ENCODE measurements around the gene EVPL.

The EVPL gene

GRCh38 chr17:76036497-76037261 is 9.6 kb upstream of the EVPL start:
- H3K27ac ChIP-seq, result peak overlapping the region; percentile 14
- no peak for TF ChIP-seq CTCF (conservative IDR thresholded peaks at IDR 0.05; ENCODE audit: low read depth)
- ChIA-PET POLR2A (ENCODE audit: low non-redundant PET) (no interaction called here), CTCF (interaction anchor here (1.8 kb wide), 1 partner anchor 22 kb away, joined by 9 read pairs; no protein-coding TSS in a partner anchor)
- DNase-seq (ENCODE audit: low spot score), result no peak

GRCh38 chr17:76034428-76035350 is 7.6 kb upstream of the EVPL start:
- H3K27ac ChIP-seq, result no peak overlapping the region
- TF ChIP-seq CTCF (conservative IDR thresholded peaks at IDR 0.05; ENCODE audit: low read depth), result no peak
- DNase-seq (ENCODE audit: low spot score), result no peak
- ChIA-PET CTCF (interaction anchor here (0.6 to 0.7 kb wide), 2 partner anchors 20 to 63 kb away, joined by 3 to 5 read pairs; no protein-coding TSS in a partner anchor), POLR2A (ENCODE audit: low non-redundant PET) (no interaction called here)

- ChIA-PET POLR2A (ENCODE audit: low non-redundant PET) (no interaction called here), CTCF (no interaction called here)
- DNase-seq (ENCODE audit: low spot score), result no peak
- no peak overlapping the region for H3K27ac ChIP-seq
- TF ChIP-seq CTCF (conservative IDR thresholded peaks at IDR 0.05; ENCODE audit: low read depth), result no peak
These were observed 6.0 kb upstream of the EVPL start for GRCh38 chr17:76033139-76033538.

GRCh38 chr17:76032780-76033108 is 5.6 kb upstream of the EVPL start:
- no peak overlapping the region for H3K27ac ChIP-seq
- DNase-seq (ENCODE audit: low spot score), result no peak
- ChIA-PET POLR2A (ENCODE audit: low non-redundant PET) (no interaction called here), CTCF (no interaction called here)
- TF ChIP-seq CTCF (conservative IDR thresholded peaks at IDR 0.05; ENCODE audit: low read depth), result no peak

- ChIA-PET POLR2A (ENCODE audit: low non-redundant PET) (no interaction called here), CTCF (interaction anchor here (0.6 kb wide), 2 partner anchors 89 to 172 kb away, joined by 3 to 4 read pairs; no protein-coding TSS in a partner anchor)
- no peak overlapping the region for H3K27ac ChIP-seq
- TF ChIP-seq CTCF (conservative IDR thresholded peaks at IDR 0.05; ENCODE audit: low read depth), result no peak
- DNase-seq (ENCODE audit: low spot score), result no peak
These were observed 5.1 kb upstream of the EVPL start for GRCh38 chr17:76032073-76032779.

- ChIA-PET CTCF (interaction anchor here (0.5 to 1.1 kb wide), 2 partner anchors 22 to 246 kb away, joined by 5 to 7 read pairs; no protein-coding TSS in a partner anchor), POLR2A (ENCODE audit: low non-redundant PET) (interaction anchor here (0.6 kb wide), 1 partner anchor 188 kb away, joined by 3 read pairs; no protein-coding TSS in a partner anchor)
- H3K27ac ChIP-seq, result peak overlapping the region; percentile 85
- no peak for TF ChIP-seq CTCF (conservative IDR thresholded peaks at IDR 0.05; ENCODE audit: low read depth)
- DNase-seq (ENCODE audit: low spot score), result no peak
These were observed 370 bp downstream of the EVPL start for GRCh38 chr17:76026714-76027158.
